ENCODE measurements around the gene OR9A4.

GRCh38 chr7:141960687-141961422 lies 44.7 kb downstream of the OR9A4 start:
- TF ChIP-seq CTCF (conservative IDR thresholded peaks at IDR 0.05; ENCODE audit: low read length) (no peak), EZH2phosphoT487 (IDR thresholded peaks at IDR 0.05; ENCODE audit: borderline replicate concordance, low read depth, low read length) (no peak)

Measured in OCI-LY7 (cell line).